Head of caudate nucleus (tissue), 42 donors: ENCODE results near the gene R3HDM2.

Experiments
- DNase-seq, 42 donors: peaks; one replicate each; pipeline versions ENCODE4 v3.0.0 to v3.0.0-alpha.2; 2020 to 2021; ENCODE audit warnings: mixed read lengths in 7 of 42
- intact Hi-C: fragments of 100-400 bp; cut with DNase I; formaldehyde crosslinking; loops from one replicate; pipeline ENCODE4 v1.15.0; 2022

R3HDM2 gene

GRCh38 chr12:57205931-57206330 lies 224.9 kb downstream of the R3HDM2 start:
- peak in 18 of 42 donors; percentile 33 to 74 (median 51) for DNase-seq
- intact Hi-C loops, result loop anchor here (5.0 kb wide), 1 partner anchor 36 kb away; no protein-coding TSS in a partner anchor

DNA sequence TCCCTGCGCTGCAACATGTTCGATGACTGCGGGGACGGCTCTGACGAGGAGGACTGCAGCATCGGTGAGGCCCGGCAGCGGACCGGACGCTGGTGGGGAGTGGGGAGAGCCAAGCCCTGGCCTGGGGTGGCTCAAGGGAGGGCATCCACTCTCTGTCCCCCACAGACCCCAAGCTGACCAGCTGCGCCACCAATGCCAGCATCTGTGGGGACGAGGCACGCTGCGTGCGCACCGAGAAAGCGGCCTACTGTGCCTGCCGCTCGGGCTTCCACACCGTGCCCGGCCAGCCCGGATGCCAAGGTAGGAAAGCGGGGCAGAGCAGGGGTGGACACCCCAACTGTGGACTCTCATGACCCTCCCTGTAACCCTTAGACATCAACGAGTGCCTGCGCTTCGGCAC lies 225.7 kb downstream of the R3HDM2 start:
- intact Hi-C loops, result loop anchor here (5.0 kb wide), 1 partner anchor 37 kb away; no protein-coding TSS in a partner anchor
- no peak for DNase-seq

- DNase-seq, result no peak
Measured at GRCh38 chr12:57204454-57204853, 226.4 kb downstream of the R3HDM2 start.

DNA sequence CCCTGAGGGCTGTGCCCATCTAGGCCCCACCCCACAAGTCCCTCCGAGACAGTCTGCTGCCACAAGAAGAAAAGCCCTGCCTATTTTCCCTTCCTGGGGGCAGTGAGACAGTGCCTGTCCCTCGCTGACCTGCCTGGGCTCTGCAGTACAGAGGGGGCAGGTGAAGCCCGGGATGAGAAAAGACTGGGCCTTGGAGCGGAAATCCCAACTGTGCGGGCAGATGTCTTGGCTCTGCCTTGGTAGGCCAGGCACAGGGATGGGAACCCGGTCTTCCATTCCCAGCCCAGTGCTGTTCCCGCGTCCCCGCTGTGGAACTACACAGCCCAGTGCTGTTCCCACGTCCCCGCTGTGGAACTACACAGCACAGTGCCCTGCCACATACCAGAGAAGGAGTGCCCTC lies 227.1 kb downstream of the R3HDM2 start:
- no peak for DNase-seq
- intact Hi-C loops, result no loop called here

More at GRCh38 chr12:57204454-57204853, 226.4 kb downstream of the R3HDM2 start:
- intact Hi-C loops, result no loop called here
